Subcutaneous adipose tissue (tissue), 4 donors: ENCODE measurements around the gene DNAJC13. TPM values are rescaled to one million over a fixed set of nuclear protein-coding genes. Genes with fewer than 3 reads are reported as not detected.

Experiments
- total RNA-seq, 4 donors: library from RNA; depleted of rRNA; stranded (reverse); fragments of >200 nt; gene quantifications; one replicate each; pipeline ENCODE4 v1.1.0, GENCODE V29; 2016
- TF ChIP-seq, protein P1 (sequence below): fragments of 450-650 bp; IDR thresholded peaks from one replicate; pipeline ENCODE4 v1.5.1; 2016; ENCODE audit warnings: low read depth, mild to moderate bottlenecking, control low read depth, antibody characterized with exemption, moderate library complexity

The DNAJC13 gene
- total RNA-seq, 4 donors from 2014 or later: 55.6 to 79.7 (median 66.3) TPM

DNA sequence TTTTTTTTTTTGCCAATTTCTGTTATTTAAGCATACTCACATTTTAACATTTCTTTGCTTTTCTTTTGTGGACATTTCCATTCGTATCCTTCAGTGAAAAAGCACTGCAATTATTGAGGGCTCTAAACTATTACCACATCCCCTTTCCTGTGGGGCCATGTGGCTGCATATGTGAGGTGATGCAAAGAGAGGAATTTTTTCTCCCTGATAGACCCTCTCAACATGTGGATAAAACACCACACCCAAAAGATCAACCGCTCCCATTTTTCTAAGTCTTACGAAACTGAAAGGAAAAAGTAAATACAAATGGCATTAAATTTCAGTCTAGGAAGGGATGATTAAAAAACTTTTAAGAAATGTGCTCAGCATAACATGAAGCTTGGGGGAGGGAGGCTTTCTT, 68.8 kb downstream of the DNAJC13 start:
- TF ChIP-seq, protein P1, sequence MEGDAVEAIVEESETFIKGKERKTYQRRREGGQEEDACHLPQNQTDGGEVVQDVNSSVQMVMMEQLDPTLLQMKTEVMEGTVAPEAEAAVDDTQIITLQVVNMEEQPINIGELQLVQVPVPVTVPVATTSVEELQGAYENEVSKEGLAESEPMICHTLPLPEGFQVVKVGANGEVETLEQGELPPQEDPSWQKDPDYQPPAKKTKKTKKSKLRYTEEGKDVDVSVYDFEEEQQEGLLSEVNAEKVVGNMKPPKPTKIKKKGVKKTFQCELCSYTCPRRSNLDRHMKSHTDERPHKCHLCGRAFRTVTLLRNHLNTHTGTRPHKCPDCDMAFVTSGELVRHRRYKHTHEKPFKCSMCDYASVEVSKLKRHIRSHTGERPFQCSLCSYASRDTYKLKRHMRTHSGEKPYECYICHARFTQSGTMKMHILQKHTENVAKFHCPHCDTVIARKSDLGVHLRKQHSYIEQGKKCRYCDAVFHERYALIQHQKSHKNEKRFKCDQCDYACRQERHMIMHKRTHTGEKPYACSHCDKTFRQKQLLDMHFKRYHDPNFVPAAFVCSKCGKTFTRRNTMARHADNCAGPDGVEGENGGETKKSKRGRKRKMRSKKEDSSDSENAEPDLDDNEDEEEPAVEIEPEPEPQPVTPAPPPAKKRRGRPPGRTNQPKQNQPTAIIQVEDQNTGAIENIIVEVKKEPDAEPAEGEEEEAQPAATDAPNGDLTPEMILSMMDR: no peak

DNA sequence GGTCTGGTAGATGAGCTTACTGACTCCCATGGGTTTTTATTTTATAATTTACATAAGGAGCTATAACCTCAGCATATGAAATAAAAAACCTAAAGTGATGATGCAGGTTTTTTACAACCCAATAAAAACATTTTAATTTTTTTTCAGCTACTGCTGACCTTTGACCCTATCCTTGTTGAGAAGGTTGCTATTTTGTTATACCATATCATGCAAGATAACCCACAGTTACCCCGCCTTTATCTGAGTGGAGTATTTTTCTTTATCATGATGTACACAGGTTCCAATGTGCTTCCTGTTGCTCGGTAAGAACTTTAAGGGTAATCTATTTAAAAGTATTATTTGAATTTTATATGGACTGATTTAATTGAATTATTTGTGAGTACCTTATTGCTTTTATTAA, 70.8 kb downstream of the DNAJC13 start:
- TF ChIP-seq, protein P1: no peak

DNA sequence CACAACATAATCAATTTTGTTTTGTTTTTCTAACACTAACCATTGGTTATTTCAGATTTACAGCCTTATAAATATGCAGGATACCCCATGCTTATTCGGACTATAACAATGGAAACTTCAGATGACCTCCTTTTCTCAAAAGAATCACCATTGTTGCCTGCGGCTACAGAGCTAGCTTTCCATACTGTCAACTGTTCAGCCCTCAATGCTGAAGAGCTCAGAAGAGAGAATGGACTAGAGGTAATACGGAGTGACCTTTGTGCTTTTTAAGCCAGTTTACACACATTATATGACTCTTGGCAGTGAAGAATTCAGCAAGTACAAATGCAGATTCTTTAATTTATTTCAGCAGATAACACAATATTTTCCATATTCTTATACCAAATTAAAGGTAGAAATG, 81.8 kb downstream of the DNAJC13 start:
- TF ChIP-seq, protein P1: no peak

DNA sequence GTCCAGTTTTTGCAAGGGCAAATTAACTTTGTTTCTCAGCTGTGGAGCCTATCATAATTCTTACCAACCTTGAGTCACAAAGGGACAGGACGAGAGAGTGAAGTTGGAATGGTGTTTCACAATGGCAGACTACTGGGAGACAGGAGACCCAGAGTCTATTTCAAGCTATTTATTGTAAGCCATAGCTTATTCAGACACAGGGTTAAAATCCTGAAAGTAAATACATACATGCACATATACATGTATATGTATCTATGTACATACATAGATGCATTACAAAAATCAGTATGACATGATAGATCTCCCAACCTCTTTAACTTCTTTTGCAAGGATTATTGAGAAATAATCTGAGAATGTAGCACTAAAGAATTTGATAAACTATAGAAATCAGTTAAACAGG, 86.3 kb downstream of the DNAJC13 start:
- TF ChIP-seq, protein P1: no peak

DNA sequence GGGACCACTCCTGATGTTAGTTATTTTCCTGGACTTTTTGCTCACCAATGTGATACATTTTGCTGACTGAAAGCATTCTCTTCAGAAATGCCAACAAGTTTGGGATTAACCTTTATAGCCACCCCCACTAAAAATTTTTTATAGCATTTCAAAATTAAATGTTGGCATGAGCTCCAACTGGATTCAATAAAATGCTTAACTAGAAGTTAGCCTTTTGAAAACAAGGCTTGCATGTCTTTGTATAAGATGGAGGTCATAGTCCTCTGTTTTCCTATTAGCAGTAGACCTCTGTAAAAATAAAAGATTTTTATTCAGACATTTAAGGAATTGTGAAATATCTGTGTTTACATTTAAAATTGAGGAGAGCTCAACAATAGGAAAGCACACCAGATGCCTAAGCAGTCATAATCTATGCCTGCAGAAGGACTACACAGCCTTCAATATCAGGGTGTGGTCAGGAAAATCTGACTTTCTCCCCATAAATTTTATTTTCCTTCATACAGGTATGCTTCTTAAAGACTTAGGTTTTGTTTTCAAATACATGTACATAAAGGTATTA, 87.2 kb downstream of the DNAJC13 start:
- TF ChIP-seq, protein P1: no peak

DNA sequence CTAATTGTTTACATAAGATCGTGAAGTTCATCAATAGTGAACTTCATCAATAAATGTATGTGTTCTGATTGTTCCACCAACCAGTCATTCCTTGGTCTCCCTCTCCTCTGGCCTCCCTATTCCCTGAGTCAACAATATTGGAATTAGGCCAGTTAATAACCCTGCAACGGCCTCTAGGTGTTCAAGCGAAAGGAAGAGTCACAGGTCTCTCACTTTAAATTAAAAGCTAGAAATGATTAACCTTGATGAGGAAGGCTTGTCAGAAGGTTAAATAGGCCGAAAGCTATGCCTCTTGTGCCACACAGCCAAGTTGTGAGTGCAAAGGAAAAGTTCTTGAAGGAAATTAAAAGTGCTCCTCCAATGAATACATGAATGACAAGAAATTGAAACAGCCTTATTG, 90.4 kb downstream of the DNAJC13 start:
- TF ChIP-seq, protein P1: no peak

DNA sequence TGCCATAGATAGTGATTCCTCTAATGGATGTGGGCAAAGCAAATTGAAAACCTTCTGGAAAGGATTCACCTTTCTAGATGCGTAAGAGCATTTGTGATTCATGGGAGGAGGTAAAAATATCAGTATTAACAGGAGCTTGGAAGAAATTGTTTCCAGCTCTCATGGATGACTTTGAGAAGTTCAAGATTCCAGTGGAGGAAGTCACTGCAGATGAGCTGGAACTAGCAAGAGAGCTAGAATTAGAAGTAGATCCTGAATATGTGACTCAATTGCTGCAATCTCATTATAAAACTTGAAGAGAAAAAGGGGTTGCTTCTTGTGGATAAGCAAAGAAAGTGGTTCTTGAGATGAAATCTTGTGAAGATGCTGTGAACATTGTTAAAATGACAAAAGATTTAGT, 91.8 kb downstream of the DNAJC13 start:
- TF ChIP-seq, protein P1: no peak
